Measurements from ENCODE around the gene KLHL40.

KLHL40 gene

GRCh38 chr3:42667096-42667522 is 18.2 kb upstream of the KLHL40 start:
- no peaks in the 10 kb centered on the region for H3K36me3 ChIP-seq (ENCODE audit: control insufficient read depth, insufficient read depth, low read length)
- H3K9me3 ChIP-seq (ENCODE audit: control insufficient read depth, low read length) = no peaks in the 10 kb centered on the region
- peaks cover 3% of the 10 kb centered on the region for H3K27me3 ChIP-seq (ENCODE audit: control insufficient read depth, insufficient read depth, low read length)
- H3K9ac ChIP-seq (ENCODE audit: low read length) = no peak overlapping the region
- H3K4me3 ChIP-seq (ENCODE audit: low read length) = no peak overlapping the region
- H3K4me1 ChIP-seq (ENCODE audit: control insufficient read depth, insufficient read depth, low read length) = no peaks in the 10 kb centered on the region

- no peaks in the 10 kb centered on the region for H3K36me3 ChIP-seq (ENCODE audit: control insufficient read depth, insufficient read depth, low read length)
- no peaks in the 10 kb centered on the region for H3K9me3 ChIP-seq (ENCODE audit: control insufficient read depth, low read length)
- H3K9ac ChIP-seq (ENCODE audit: low read length) = no peak overlapping the region
- peaks cover 3% of the 10 kb centered on the region for H3K27me3 ChIP-seq (ENCODE audit: control insufficient read depth, insufficient read depth, low read length)
- H3K4me1 ChIP-seq (ENCODE audit: control insufficient read depth, insufficient read depth, low read length) = no peaks in the 10 kb centered on the region
- no peak overlapping the region for H3K4me3 ChIP-seq (ENCODE audit: low read length)
Observed at GRCh38 chr3:42667523-42668412, 17.6 kb upstream of the KLHL40 start.

DNA sequence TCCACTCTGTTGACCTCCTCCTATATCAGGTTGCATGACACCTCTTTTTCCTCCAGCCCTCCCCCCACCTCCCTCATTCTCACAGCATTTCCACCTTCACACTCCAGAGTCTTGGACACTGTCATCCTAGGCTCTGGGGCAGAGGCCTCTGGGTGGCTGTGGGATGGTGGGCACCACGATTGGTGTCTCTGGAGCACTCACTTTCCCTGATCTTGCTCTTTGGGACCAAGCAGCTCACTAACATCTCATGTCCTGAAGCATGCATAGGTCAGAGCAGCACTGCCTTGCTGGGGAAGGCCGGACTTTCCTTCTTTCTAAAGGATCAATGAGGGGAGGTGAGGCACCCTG is 16.9 kb upstream of the KLHL40 start:
- Histone ChIP-seq H3K27me3 (ENCODE audit: control insufficient read depth, insufficient read depth, low read length) (peaks cover 3% of the 10 kb centered on the region), H3K9ac (ENCODE audit: low read length) (no peak overlapping the region), H3K9me3 (ENCODE audit: control insufficient read depth, low read length) (no peaks in the 10 kb centered on the region), H3K36me3 (ENCODE audit: control insufficient read depth, insufficient read depth, low read length) (no peaks in the 10 kb centered on the region), H3K4me3 (ENCODE audit: low read length) (no peak overlapping the region), H3K4me1 (ENCODE audit: control insufficient read depth, insufficient read depth, low read length) (no peaks in the 10 kb centered on the region)

DNA sequence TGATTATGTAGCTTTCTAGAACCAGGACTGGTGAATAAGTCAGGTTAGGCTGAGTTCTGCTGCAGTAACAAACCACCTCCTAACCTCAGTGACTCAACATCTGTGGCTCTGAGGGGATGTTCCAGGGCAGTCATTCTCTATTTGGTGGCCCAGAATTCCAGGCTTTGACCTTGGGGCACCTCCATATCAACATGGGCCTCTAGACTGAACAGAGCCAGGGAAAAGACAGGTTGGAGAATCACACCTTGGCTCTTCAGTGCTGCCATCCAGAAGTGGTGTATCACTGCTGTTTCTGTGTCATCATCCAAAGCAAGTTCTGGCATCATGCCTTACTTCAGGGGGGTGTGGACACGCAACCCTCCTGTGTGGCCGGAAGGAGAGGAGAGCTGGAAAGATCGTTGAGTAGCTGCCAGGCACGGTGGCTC is 16.5 kb upstream of the KLHL40 start:
- Histone ChIP-seq H3K27me3 (ENCODE audit: control insufficient read depth, insufficient read depth, low read length) (peaks cover 3% of the 10 kb centered on the region), H3K9me3 (ENCODE audit: control insufficient read depth, low read length) (no peaks in the 10 kb centered on the region), H3K4me3 (ENCODE audit: low read length) (no peak overlapping the region), H3K36me3 (ENCODE audit: control insufficient read depth, insufficient read depth, low read length) (no peaks in the 10 kb centered on the region), H3K9ac (ENCODE audit: low read length) (no peak overlapping the region), H3K4me1 (ENCODE audit: control insufficient read depth, insufficient read depth, low read length) (no peaks in the 10 kb centered on the region)

- Histone ChIP-seq H3K4me3 (ENCODE audit: low read length) (no peak overlapping the region), H3K9ac (ENCODE audit: low read length) (no peak overlapping the region), H3K9me3 (ENCODE audit: control insufficient read depth, low read length) (no peaks in the 10 kb centered on the region), H3K27me3 (ENCODE audit: control insufficient read depth, insufficient read depth, low read length) (peaks cover 3% of the 10 kb centered on the region), H3K36me3 (ENCODE audit: control insufficient read depth, insufficient read depth, low read length) (no peaks in the 10 kb centered on the region), H3K4me1 (ENCODE audit: control insufficient read depth, insufficient read depth, low read length) (no peaks in the 10 kb centered on the region)
Observed at GRCh38 chr3:42670051-42670576, 15.2 kb upstream of the KLHL40 start.

DNA sequence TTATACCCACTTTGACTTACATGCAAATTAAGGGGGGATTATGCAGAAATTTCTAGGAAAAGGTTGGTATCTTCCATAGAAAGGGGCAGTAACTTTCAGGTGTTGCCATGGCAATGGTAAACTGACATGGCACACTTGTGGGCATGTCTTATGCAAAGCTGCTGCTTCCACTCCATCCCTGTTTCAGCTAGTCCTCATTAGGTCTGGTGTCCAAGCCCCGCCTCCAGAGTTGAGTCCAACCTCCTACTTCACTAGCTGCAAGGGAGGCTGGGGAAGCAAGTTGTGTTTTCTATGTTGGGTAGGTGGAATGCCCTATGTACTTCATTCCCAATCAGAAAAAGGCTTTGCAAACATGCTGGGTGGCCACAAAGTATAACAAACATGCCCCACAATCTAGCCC is 14.7 kb upstream of the KLHL40 start:
- Histone ChIP-seq H3K4me1 (ENCODE audit: control insufficient read depth, insufficient read depth, low read length) (no peaks in the 10 kb centered on the region), H3K9ac (ENCODE audit: low read length) (no peak overlapping the region)

DNA sequence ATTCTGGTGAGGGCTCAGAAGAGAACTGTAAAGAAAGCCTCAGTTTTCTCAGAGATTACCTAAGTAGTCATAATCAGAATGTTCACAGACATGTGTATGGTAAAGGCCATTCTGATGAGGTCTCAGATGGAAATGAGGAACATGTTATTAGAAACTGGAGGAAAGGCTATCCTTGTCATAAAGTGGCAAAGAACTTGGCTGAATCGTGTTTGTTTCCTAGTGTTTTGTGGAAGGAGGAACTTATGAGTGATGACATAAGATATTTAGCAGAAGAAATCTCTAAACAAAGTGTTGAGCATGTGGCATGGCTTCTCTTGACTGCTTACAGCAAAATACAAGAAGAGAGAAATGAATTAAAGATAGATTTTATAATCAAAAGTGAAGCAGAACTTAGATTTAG is 12.8 kb upstream of the KLHL40 start:
- Histone ChIP-seq H3K4me1 (ENCODE audit: control insufficient read depth, insufficient read depth, low read length) (no peaks in the 10 kb centered on the region), H3K9ac (ENCODE audit: low read length) (no peak overlapping the region), H3K36me3 (ENCODE audit: control insufficient read depth, insufficient read depth, low read length) (no peaks in the 10 kb centered on the region), H3K9me3 (ENCODE audit: control insufficient read depth, low read length) (no peaks in the 10 kb centered on the region), H3K4me3 (ENCODE audit: low read length) (no peak overlapping the region), H3K27me3 (ENCODE audit: control insufficient read depth, insufficient read depth, low read length) (no peaks in the 10 kb centered on the region)

More for the DNA sequence above, 14.7 kb upstream of the KLHL40 start:
- Histone ChIP-seq H3K36me3 (ENCODE audit: control insufficient read depth, insufficient read depth, low read length) (no peaks in the 10 kb centered on the region), H3K27me3 (ENCODE audit: control insufficient read depth, insufficient read depth, low read length) (peaks cover 3% of the 10 kb centered on the region), H3K9me3 (ENCODE audit: control insufficient read depth, low read length) (no peaks in the 10 kb centered on the region), H3K4me3 (ENCODE audit: low read length) (no peak overlapping the region)

- H3K9me3 ChIP-seq (ENCODE audit: control insufficient read depth, low read length) = no peaks in the 10 kb centered on the region
- H3K27me3 ChIP-seq (ENCODE audit: control insufficient read depth, insufficient read depth, low read length) = no peaks in the 10 kb centered on the region
- no peaks in the 10 kb centered on the region for H3K4me1 ChIP-seq (ENCODE audit: control insufficient read depth, insufficient read depth, low read length)
- no peak overlapping the region for H3K9ac ChIP-seq (ENCODE audit: low read length)
- no peaks in the 10 kb centered on the region for H3K36me3 ChIP-seq (ENCODE audit: control insufficient read depth, insufficient read depth, low read length)
- no peak overlapping the region for H3K4me3 ChIP-seq (ENCODE audit: low read length)
Observed at GRCh38 chr3:42673082-42673481, 12.3 kb upstream of the KLHL40 start.

GRCh38 chr3:42674146-42674545 is 11.2 kb upstream of the KLHL40 start:
- Histone ChIP-seq H3K36me3 (ENCODE audit: control insufficient read depth, insufficient read depth, low read length) (no peaks in the 10 kb centered on the region), H3K4me1 (ENCODE audit: control insufficient read depth, insufficient read depth, low read length) (no peaks in the 10 kb centered on the region), H3K9me3 (ENCODE audit: control insufficient read depth, low read length) (no peaks in the 10 kb centered on the region), H3K4me3 (ENCODE audit: low read length) (no peak overlapping the region), H3K9ac (ENCODE audit: low read length) (no peak overlapping the region), H3K27me3 (ENCODE audit: control insufficient read depth, insufficient read depth, low read length) (no peaks in the 10 kb centered on the region)

DNA sequence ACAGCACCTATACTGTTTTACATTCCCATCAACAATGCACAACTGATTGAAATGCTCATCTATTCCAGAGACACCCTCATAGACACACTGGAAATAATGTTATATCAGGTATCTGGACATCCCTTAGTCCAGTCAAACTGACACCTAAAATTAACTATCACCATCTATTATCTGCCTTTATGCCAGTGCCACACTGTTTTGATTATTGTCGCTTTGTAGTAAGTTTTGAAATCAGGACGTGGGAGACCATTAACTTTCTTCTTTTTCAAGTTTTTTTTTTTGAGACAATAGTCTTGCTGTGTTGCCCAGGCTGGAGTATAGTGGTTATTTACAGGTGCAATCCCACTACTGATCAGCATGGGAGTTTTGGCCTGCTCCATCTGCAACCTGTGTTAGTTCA is 9.4 kb upstream of the KLHL40 start:
- no peaks in the 10 kb centered on the region for H3K36me3 ChIP-seq (ENCODE audit: control insufficient read depth, insufficient read depth, low read length)
- no peak overlapping the region for H3K4me3 ChIP-seq (ENCODE audit: low read length)
- H3K9ac ChIP-seq (ENCODE audit: low read length) = no peak overlapping the region
- no peaks in the 10 kb centered on the region for H3K27me3 ChIP-seq (ENCODE audit: control insufficient read depth, insufficient read depth, low read length)
- no peaks in the 10 kb centered on the region for H3K9me3 ChIP-seq (ENCODE audit: control insufficient read depth, low read length)
- no peaks in the 10 kb centered on the region for H3K4me1 ChIP-seq (ENCODE audit: control insufficient read depth, insufficient read depth, low read length)

GRCh38 chr3:42678447-42678846 is 6.9 kb upstream of the KLHL40 start:
- no peaks in the 10 kb centered on the region for H3K9me3 ChIP-seq (ENCODE audit: control insufficient read depth, low read length)
- H3K36me3 ChIP-seq (ENCODE audit: control insufficient read depth, insufficient read depth, low read length) = no peaks in the 10 kb centered on the region
- H3K9ac ChIP-seq (ENCODE audit: low read length) = no peak overlapping the region
- H3K4me1 ChIP-seq (ENCODE audit: control insufficient read depth, insufficient read depth, low read length) = no peaks in the 10 kb centered on the region
- no peaks in the 10 kb centered on the region for H3K27me3 ChIP-seq (ENCODE audit: control insufficient read depth, insufficient read depth, low read length)
- H3K4me3 ChIP-seq (ENCODE audit: low read length) = no peak overlapping the region

DNA sequence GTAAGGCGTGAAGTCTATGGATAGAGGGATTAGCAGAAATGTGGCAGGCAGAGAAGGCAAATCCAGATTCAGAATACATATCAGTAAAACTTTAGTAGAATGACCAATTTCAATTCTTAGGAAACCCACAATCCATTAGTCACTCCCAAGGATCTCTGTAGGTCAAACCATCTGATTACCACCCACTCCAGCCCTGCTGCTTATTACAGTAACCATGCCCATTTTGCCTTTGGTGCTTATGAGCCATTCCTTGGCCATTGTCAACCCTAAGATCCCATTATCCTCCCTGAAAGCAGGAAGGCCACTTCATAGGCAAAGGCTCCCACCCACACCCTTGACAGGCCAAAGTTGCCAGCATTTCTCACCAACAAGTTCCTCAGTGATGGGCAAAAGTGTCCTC is 5.1 kb upstream of the KLHL40 start:
- Histone ChIP-seq H3K36me3 (ENCODE audit: control insufficient read depth, insufficient read depth, low read length) (no peaks in the 10 kb centered on the region), H3K4me1 (ENCODE audit: control insufficient read depth, insufficient read depth, low read length) (no peaks in the 10 kb centered on the region), H3K27me3 (ENCODE audit: control insufficient read depth, insufficient read depth, low read length) (peaks cover 6% of the 10 kb centered on the region), H3K9ac (ENCODE audit: low read length) (no peak overlapping the region), H3K9me3 (ENCODE audit: control insufficient read depth, low read length) (no peaks in the 10 kb centered on the region), H3K4me3 (ENCODE audit: low read length) (no peak overlapping the region)

All from mucosa of stomach (tissue), 1 donor.